ENCODE results near the gene ERBB4. TPM values are rescaled to one million over a fixed set of nuclear protein-coding genes. Genes with fewer than 3 reads are reported as not detected.

The ERBB4 gene
- total RNA-seq, 1 experiment from 2014 or later, result 0.15 TPM

DNA sequence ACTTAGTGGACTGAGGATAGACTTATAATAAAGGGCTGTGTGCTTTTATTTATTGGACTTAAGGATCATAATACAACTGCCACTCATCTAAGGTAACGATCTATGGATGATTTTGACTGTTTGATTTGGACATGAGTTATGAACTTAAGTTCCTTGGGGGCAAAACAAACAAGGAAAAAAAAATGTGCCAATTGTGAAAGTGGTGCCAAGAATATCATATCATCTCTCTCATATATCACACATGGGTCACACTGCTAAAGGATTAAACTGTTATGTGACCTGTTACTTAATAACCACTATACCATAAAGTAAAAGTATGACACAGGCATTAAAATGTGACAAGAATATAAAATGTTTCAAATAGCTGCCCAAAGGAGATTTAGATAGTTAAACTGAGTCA lies 886.3 kb downstream of the ERBB4 start:
- in situ Hi-C loops (cut with HindIII; ENCODE audit: low pct_unique_long_range_greater_than_20kb, low sequenced_read_pairs) (no loop called here), intact Hi-C loops (cut with micrococcal nuclease; ENCODE audit: unreplicated experiment) (no loop called here)
- no peaks in the 10 kb centered on the region for H3K36me3 ChIP-seq (ENCODE audit: control insufficient read depth, insufficient read depth, low read length)
- no peak overlapping the region for H3K4me3 ChIP-seq (ENCODE audit: low read depth in 2 of 2, low read length in 2 of 2)
- ATAC-seq, result no peak
- ChIA-PET POLR2A (no interaction called here), CTCF (no interaction called here)
- no peak for DNase-seq (ENCODE audit: low read depth, low spot score)
- H3K9me3 ChIP-seq (ENCODE audit: control insufficient read depth, insufficient read depth, low read depth, low read length), result no peaks in the 10 kb centered on the region
- no peaks in the 10 kb centered on the region for H3K27me3 ChIP-seq (ENCODE audit: control insufficient read depth, insufficient read depth, low read length)
- BruUV-seq (replicated peaks), result no TSS peak
- TF ChIP-seq REST (IDR thresholded peaks at IDR 0.05; ENCODE audit: insufficient read depth in 1 of 2, low read depth in 2 of 2, low read length in 1 of 2), result no peak
- TF ChIP-seq SIN3A (IDR thresholded peaks at IDR 0.05; ENCODE audit: borderline replicate concordance, insufficient read depth, low read depth, low read length), result no peak
- no peak for TF ChIP-seq TCF7L2 (IDR thresholded peaks at IDR 0.05; ENCODE audit: low read depth, low read length)
- TF ChIP-seq, protein P1, sequence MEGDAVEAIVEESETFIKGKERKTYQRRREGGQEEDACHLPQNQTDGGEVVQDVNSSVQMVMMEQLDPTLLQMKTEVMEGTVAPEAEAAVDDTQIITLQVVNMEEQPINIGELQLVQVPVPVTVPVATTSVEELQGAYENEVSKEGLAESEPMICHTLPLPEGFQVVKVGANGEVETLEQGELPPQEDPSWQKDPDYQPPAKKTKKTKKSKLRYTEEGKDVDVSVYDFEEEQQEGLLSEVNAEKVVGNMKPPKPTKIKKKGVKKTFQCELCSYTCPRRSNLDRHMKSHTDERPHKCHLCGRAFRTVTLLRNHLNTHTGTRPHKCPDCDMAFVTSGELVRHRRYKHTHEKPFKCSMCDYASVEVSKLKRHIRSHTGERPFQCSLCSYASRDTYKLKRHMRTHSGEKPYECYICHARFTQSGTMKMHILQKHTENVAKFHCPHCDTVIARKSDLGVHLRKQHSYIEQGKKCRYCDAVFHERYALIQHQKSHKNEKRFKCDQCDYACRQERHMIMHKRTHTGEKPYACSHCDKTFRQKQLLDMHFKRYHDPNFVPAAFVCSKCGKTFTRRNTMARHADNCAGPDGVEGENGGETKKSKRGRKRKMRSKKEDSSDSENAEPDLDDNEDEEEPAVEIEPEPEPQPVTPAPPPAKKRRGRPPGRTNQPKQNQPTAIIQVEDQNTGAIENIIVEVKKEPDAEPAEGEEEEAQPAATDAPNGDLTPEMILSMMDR (IDR thresholded peaks at IDR 0.05), result no peak
- no peak for TF ChIP-seq POLR2AphosphoS5 (IDR thresholded peaks at IDR 0.05; ENCODE audit: low read depth, low read length)
- H3K4me1 ChIP-seq (ENCODE audit: control insufficient read depth, insufficient read depth, low read length), result no peaks in the 10 kb centered on the region
- H3K27ac ChIP-seq (ENCODE audit: low read length), result no peak overlapping the region

DNA sequence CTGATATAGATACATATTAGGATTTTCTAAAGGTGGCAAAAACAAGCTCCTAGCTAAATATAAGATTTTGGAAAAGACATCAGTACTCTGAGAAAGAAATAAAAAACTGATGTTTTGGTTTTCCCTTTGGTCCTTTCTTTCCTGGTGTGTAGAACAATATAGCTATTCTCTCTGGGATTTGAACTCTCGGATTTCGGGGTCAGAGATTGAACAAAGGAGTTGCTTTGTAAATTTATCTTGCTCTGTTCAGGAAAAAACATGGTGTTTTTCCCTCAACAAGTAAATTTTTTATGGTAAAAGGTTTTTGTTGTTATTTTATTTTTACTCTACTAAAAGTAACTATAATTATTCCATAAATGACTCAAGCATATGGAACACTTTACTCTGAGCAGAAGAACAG lies 889.3 kb downstream of the ERBB4 start:
- H3K36me3 ChIP-seq (ENCODE audit: control insufficient read depth, insufficient read depth, low read length), result no peaks in the 10 kb centered on the region
- no peak for ATAC-seq
- H3K27ac ChIP-seq (ENCODE audit: low read length), result no peak overlapping the region
- intact Hi-C loops (cut with micrococcal nuclease; ENCODE audit: unreplicated experiment), result no loop called here
- CTCF ChIA-PET, result no interaction called here
- POLR2A ChIA-PET, result no interaction called here
- H3K4me1 ChIP-seq (ENCODE audit: control insufficient read depth, insufficient read depth, low read length), result no peaks in the 10 kb centered on the region
- H3K9me3 ChIP-seq (ENCODE audit: control insufficient read depth, insufficient read depth, low read depth, low read length), result no peaks in the 10 kb centered on the region
- no TSS peak for BruUV-seq (replicated peaks)
- DNase-seq (ENCODE audit: low read depth, low spot score), result no peak
- TF ChIP-seq, protein P1 (IDR thresholded peaks at IDR 0.05), result no peak
- no peak for TF ChIP-seq TCF7L2 (IDR thresholded peaks at IDR 0.05; ENCODE audit: low read depth, low read length)
- TF ChIP-seq SIN3A (IDR thresholded peaks at IDR 0.05; ENCODE audit: borderline replicate concordance, insufficient read depth, low read depth, low read length), result no peak
- in situ Hi-C loops (cut with HindIII; ENCODE audit: low pct_unique_long_range_greater_than_20kb, low sequenced_read_pairs), result no loop called here
- H3K4me3 ChIP-seq (ENCODE audit: low read depth in 2 of 2, low read length in 2 of 2), result no peak overlapping the region
- H3K27me3 ChIP-seq (ENCODE audit: control insufficient read depth, insufficient read depth, low read length), result no peaks in the 10 kb centered on the region
